ENCODE data around the gene SORCS3. TPM values are rescaled to one million over a fixed set of nuclear protein-coding genes. Genes with fewer than 3 reads are reported as not detected.

Gene SORCS3
- total and polyA plus RNA-seq, 2 of the 13 experiments (the other 11 are each of a cell fraction or from before 2014, with no cell fraction given): 0.07 TPM; not detected in 1

GRCh38 chr10:104892879-104893617, 252.0 kb downstream of the SORCS3 start:
- FAIRE-seq (no peak), DNase-seq (ENCODE audit: low spot score) (no peak), ATAC-seq (no peak)
- ChIA-PET CTCF (ENCODE audit: low intra/inter-chr PET ratio, low total read pairs) (no interaction called here), POLR2A (no interaction called here)
- Histone ChIP-seq H3K4me1 (ENCODE audit: insufficient read depth, low read length) (no peaks in the 10 kb centered on the region), H3K79me2 (ENCODE audit: insufficient read depth, low read length) (no peaks in the 10 kb centered on the region), H4K20me1 (ENCODE audit: insufficient read depth, low read length) (no peaks in the 10 kb centered on the region), H3K4me3 (replicated peaks in 1 of 3; ENCODE audit: insufficient read depth in 1 of 3, low read depth in 2 of 3, low read length in 3 of 3) (no peak overlapping the region), H3K4me2 (ENCODE audit: low read depth, low read length) (no peak overlapping the region), H3K9me3 (ENCODE audit: low read length) (no peaks in the 10 kb centered on the region), H3K36me3 (replicated peaks in 1 of 2; ENCODE audit: control insufficient read depth in 1 of 2, insufficient read depth in 2 of 2, low read length in 2 of 2) (no peaks in the 10 kb centered on the region), H3K27ac (ENCODE audit: extremely low read length, insufficient read depth, low read length) (no peak overlapping the region), H2AFZ (ENCODE audit: low read length) (no peak overlapping the region), H3K27me3 (ENCODE audit: control insufficient read depth in 1 of 2, insufficient read depth in 2 of 2, low read length in 2 of 2) (peaks cover 0 to 6% of the 10 kb centered on the region in 2 experiments; a peak in 1 of 5 replicates), H3K9ac (ENCODE audit: insufficient read depth, low read depth, low read length) (no peak overlapping the region)
- WGBS (ENCODE audit: low lambda C conversion rate): 0% methylated on average over 5 of the region's 5 CpGs
- BruUV-seq (replicated peaks): no TSS peak
- in situ Hi-C loops (cut with HindIII; ENCODE audit: extremely low pct_ligation_motif_present, low pct_unique_long_range_greater_than_20kb): no loop called here
- intact Hi-C loops (cut with micrococcal nuclease; ENCODE audit: unreplicated experiment): no loop called here
- TF ChIP-seq NFKBIZ (CRISPR knock-in tag; IDR thresholded peaks at IDR 0.05): no peak
- no peak for TF ChIP-seq DZIP1 (CRISPR knock-in tag; IDR thresholded peaks at IDR 0.05)
- TF ChIP-seq, protein P1, sequence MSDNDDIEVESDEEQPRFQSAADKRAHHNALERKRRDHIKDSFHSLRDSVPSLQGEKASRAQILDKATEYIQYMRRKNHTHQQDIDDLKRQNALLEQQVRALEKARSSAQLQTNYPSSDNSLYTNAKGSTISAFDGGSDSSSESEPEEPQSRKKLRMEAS (IDR thresholded peaks at IDR 0.05): no peak
- TF ChIP-seq RERE (CRISPR knock-in tag; IDR thresholded peaks at IDR 0.05; ENCODE audit: low read depth): no peak
- no peak for TF ChIP-seq ZNF253 (CRISPR knock-in tag; IDR thresholded peaks at IDR 0.05; ENCODE audit: borderline replicate concordance)
- TF ChIP-seq FIP1L1 (IDR thresholded peaks at IDR 0.05; ENCODE audit: borderline replicate concordance, insufficient read depth, low read depth, low read length): no peak
- TF ChIP-seq, protein P2, sequence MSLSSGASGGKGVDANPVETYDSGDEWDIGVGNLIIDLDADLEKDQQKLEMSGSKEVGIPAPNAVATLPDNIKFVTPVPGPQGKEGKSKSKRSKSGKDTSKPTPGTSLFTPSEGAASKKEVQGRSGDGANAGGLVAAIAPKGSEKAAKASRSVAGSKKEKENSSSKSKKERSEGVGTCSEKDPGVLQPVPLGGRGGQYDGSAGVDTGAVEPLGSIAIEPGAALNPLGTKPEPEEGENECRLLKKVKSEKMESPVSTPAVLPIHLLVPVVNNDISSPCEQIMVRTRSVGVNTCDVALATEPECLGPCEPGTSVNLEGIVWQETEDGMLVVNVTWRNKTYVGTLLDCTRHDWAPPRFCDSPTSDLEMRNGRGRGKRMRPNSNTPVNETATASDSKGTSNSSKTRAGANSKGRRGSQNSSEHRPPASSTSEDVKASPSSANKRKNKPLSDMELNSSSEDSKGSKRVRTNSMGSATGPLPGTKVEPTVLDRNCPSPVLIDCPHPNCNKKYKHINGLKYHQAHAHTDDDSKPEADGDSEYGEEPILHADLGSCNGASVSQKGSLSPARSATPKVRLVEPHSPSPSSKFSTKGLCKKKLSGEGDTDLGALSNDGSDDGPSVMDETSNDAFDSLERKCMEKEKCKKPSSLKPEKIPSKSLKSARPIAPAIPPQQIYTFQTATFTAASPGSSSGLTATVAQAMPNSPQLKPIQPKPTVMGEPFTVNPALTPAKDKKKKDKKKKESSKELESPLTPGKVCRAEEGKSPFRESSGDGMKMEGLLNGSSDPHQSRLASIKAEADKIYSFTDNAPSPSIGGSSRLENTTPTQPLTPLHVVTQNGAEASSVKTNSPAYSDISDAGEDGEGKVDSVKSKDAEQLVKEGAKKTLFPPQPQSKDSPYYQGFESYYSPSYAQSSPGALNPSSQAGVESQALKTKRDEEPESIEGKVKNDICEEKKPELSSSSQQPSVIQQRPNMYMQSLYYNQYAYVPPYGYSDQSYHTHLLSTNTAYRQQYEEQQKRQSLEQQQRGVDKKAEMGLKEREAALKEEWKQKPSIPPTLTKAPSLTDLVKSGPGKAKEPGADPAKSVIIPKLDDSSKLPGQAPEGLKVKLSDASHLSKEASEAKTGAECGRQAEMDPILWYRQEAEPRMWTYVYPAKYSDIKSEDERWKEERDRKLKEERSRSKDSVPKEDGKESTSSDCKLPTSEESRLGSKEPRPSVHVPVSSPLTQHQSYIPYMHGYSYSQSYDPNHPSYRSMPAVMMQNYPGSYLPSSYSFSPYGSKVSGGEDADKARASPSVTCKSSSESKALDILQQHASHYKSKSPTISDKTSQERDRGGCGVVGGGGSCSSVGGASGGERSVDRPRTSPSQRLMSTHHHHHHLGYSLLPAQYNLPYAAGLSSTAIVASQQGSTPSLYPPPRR (CRISPR knock-in tag; IDR thresholded peaks at IDR 0.05; ENCODE audit: borderline replicate concordance): no peak
- no peak for TF ChIP-seq ZC3H4 (CRISPR knock-in tag; IDR thresholded peaks at IDR 0.05; ENCODE audit: borderline replicate concordance)

Measured in HepG2 (cell line).